H1 (cell line): ENCODE measurements around the gene ASPN. TPM values are rescaled to one million over a fixed set of nuclear protein-coding genes. Genes with fewer than 3 reads are reported as not detected.

ENCODE experiments used
- CTCF ChIA-PET: fragments of 300-600 bp; sonication (Branson Sonifier 250); formaldehyde crosslinking; loops from one replicate; lab custom pipeline; 2021; ENCODE audit not compliant: partially characterized antibody; lab: Charles Lee
- POLR2A ChIA-PET: fragments of 300-600 bp; sonication (Branson Sonifier 250); formaldehyde crosslinking; loops from one replicate; lab custom pipeline; 2021; ENCODE audit warnings: inconsistent platforms; ENCODE audit not compliant: partially characterized antibody; lab: Charles Lee
- DNase-seq, 2 experiments: peaks; one replicate each; pipeline versions ENCODE4 v3.0.0 to v3.0.0-alpha.2; 2010 to 2022; ENCODE audit warnings: low spot score in 2 of 2, low read depth in 1 of 2, mixed read lengths in 1 of 2
- FAIRE-seq: peaks from 2 replicates; lab custom pipeline; 2011; peaks lifted over from hg19 to GRCh38; lab: Jason Lieb, UNC
- H2AFZ ChIP-seq: 2 replicates; pipeline ENCODE4 v1.8.1; 2012; ENCODE audit warnings: low read length, inconsistent platforms
- H2AK5ac ChIP-seq: 2 replicates; pipeline ENCODE4 v1.6.1; 2013; ENCODE audit warnings: low read depth, low read length
- H2BK120ac ChIP-seq: replicated peaks from 2 replicates; pipeline ENCODE3; 2013; ENCODE audit warnings: low read depth, low read length, inconsistent platforms
- H2BK12ac ChIP-seq: 2 replicates; pipeline ENCODE4 v1.6.1; 2013; ENCODE audit warnings: low read depth, low read length
- H2BK15ac ChIP-seq: 2 replicates; pipeline ENCODE4 v1.6.1; 2013; ENCODE audit warnings: low read length
- H2BK20ac ChIP-seq: 2 replicates; pipeline ENCODE4 v1.6.1; 2013; ENCODE audit warnings: low read length
- H2BK5ac ChIP-seq: 2 replicates; pipeline ENCODE4 v1.6.1; 2013; ENCODE audit warnings: low read depth, low read length
- H3K14ac ChIP-seq: 2 replicates; pipeline ENCODE4 v1.6.1; 2013; ENCODE audit warnings: inconsistent platforms; ENCODE audit not compliant: insufficient read length
- H3K18ac ChIP-seq: 2 replicates; pipeline ENCODE4 v1.6.1; 2013; ENCODE audit warnings: low read length; ENCODE audit errors: extremely low read depth
- H3K23ac ChIP-seq: 2 replicates; pipeline ENCODE4 v1.6.1; 2013; ENCODE audit warnings: inconsistent platforms; ENCODE audit not compliant: insufficient read length
- H3K23me2 ChIP-seq: 2 replicates; pipeline ENCODE4 v1.6.1; 2013; ENCODE audit warnings: low read depth, low read length
- H3K27ac ChIP-seq: 2 replicates; pipeline ENCODE4 v1.6.1; 2011; ENCODE audit warnings: low read depth, low read length, inconsistent platforms
- H3K27me3 ChIP-seq, 4 experiments: replicated peaks in 1 of 4; 1 replicate in 1 of 4; 2 replicates in 3 of 4; pipeline versions ENCODE4 v1.6.1 to v1.8.1; 2011 to 2013; ENCODE audit warnings: low read length in 3 of 4, mild to moderate bottlenecking in 3 of 4, inconsistent platforms in 2 of 4, mixed read lengths in 2 of 4, moderate library complexity in 1 of 4; ENCODE audit not compliant: control insufficient read depth in 3 of 4, insufficient read depth in 3 of 4; ENCODE audit errors: extremely low read depth in 1 of 4
- H3K36me3 ChIP-seq, 4 experiments: 2 replicates each; pipeline versions ENCODE4 v1.6.1 to v1.8.1; 2011 to 2013; ENCODE audit warnings: mild to moderate bottlenecking in 4 of 4, low read length in 3 of 4, moderate library complexity in 2 of 4, control low read depth in 1 of 4, inconsistent platforms in 1 of 4; ENCODE audit not compliant: insufficient read depth in 4 of 4, control insufficient read depth in 2 of 4
- H3K4ac ChIP-seq: replicated peaks from 2 replicates; pipeline ENCODE3; 2013; ENCODE audit warnings: low read length, low read depth, mixed read lengths, inconsistent platforms; ENCODE audit not compliant: insufficient read length
- H3K4me1 ChIP-seq, 4 experiments: replicated peaks in 1 of 4; 1 replicate in 1 of 4; 2 replicates in 3 of 4; pipeline versions ENCODE4 v1.6.1 to v1.8.1; 2011 to 2013; ENCODE audit warnings: low read length in 3 of 4, inconsistent platforms in 2 of 4, mixed read lengths in 1 of 4; ENCODE audit not compliant: insufficient read depth in 4 of 4, control insufficient read depth in 3 of 4
- H3K4me2 ChIP-seq, 2 experiments: 2 replicates each; pipeline versions ENCODE4 v1.6.1 to v1.8.1; 2011 to 2013; ENCODE audit warnings: low read depth in 2 of 2, low read length in 2 of 2, control low read depth in 1 of 2, inconsistent platforms in 1 of 2, mild to moderate bottlenecking in 1 of 2; ENCODE audit not compliant: insufficient read depth in 1 of 2
- H3K4me3 ChIP-seq, 4 experiments: fragments of 200-600, 300-600 bp in 1 of 4; sonication (generic), shearing (Covaris generic), sonication (Bioruptor Twin) in 1 of 4; 2 replicates each; pipeline versions ENCODE4 v1.5.1 to v1.8.1; 2011 to 2016; ENCODE audit warnings: low read length in 4 of 4, low read depth in 3 of 4, control low read depth in 2 of 4, inconsistent platforms in 2 of 4, mild to moderate bottlenecking in 2 of 4, mixed read lengths in 1 of 4, moderate library complexity in 1 of 4; ENCODE audit not compliant: insufficient read depth in 2 of 4; ENCODE audit errors: extremely low read depth in 1 of 4
- H3K56ac ChIP-seq: replicated peaks from 2 replicates; pipeline ENCODE3; 2013; ENCODE audit warnings: low read depth, mild to moderate bottlenecking, mixed read lengths, low read length, inconsistent platforms; ENCODE audit not compliant: insufficient read length
- H3K79me1 ChIP-seq: 2 replicates; pipeline ENCODE4 v1.6.1; 2013; ENCODE audit warnings: low read depth, low read length, control low read depth
- H3K79me2 ChIP-seq, 2 experiments: 2 replicates each; pipeline versions ENCODE4 v1.6.1 to v1.8.1; 2012 to 2013; ENCODE audit warnings: low read length in 2 of 2, mild to moderate bottlenecking in 2 of 2, inconsistent platforms in 1 of 2; ENCODE audit not compliant: insufficient read depth in 2 of 2, control insufficient read depth in 1 of 2
- H3K9ac ChIP-seq, 4 experiments: replicated peaks in 1 of 4; 1 replicate in 1 of 4; 2 replicates in 3 of 4; pipeline versions ENCODE4 v1.6.1 to v1.8.1; 2011 to 2013; ENCODE audit warnings: low read depth in 3 of 4, low read length in 3 of 4, control low read depth in 2 of 4, mild to moderate bottlenecking in 2 of 4, moderate library complexity in 2 of 4, inconsistent platforms in 1 of 4; ENCODE audit errors: extremely low read depth in 1 of 4
- H3K9me3 ChIP-seq, 2 experiments: 2 replicates each; pipeline versions ENCODE4 v1.6.1 to v1.8.1; 2012 to 2013; ENCODE audit warnings: mild to moderate bottlenecking in 2 of 2, moderate library complexity in 2 of 2, control low read depth in 1 of 2, inconsistent platforms in 1 of 2, low read depth in 1 of 2, low read length in 1 of 2, mixed read lengths in 1 of 2; ENCODE audit not compliant: insufficient read depth in 2 of 2
- H4K20me1 ChIP-seq, 2 experiments: replicated peaks in 1 of 2; 2 replicates each; pipeline versions ENCODE3 to v1.8.1; 2011 to 2013; ENCODE audit warnings: inconsistent platforms in 2 of 2, low read length in 2 of 2, mild to moderate bottlenecking in 1 of 2; ENCODE audit not compliant: insufficient read depth in 2 of 2, control insufficient read depth in 1 of 2
- H4K5ac ChIP-seq: 2 replicates; pipeline ENCODE4 v1.6.1; 2013; ENCODE audit warnings: low read length, low read depth, mixed read lengths, inconsistent platforms; ENCODE audit not compliant: insufficient read length
- H4K8ac ChIP-seq: 2 replicates; pipeline ENCODE4 v1.8.0; 2013; ENCODE audit warnings: mild to moderate bottlenecking, moderate library complexity, low read length, inconsistent platforms; ENCODE audit not compliant: insufficient read depth; ENCODE audit errors: extremely low read depth
- H4K91ac ChIP-seq: replicated peaks from 2 replicates; pipeline ENCODE3; 2013; ENCODE audit warnings: low read length, mixed read lengths, inconsistent platforms; ENCODE audit not compliant: insufficient read length
- BRCA1 ChIP-seq: IDR thresholded peaks from 2 replicates; pipeline ENCODE4 v1.6.1; 2012; ENCODE audit warnings: low read depth, low read length, improper control_type of control experiment
- HDAC2 ChIP-seq, 2 experiments: fragments of 300-600 bp in 1 of 2; sonication (generic) in 1 of 2; IDR thresholded peaks; 2 replicates each; pipeline ENCODE4 v1.6.1; 2011 to 2012; ENCODE audit warnings: low read depth in 2 of 2, low read length in 2 of 2, mild to moderate bottlenecking in 2 of 2, moderate library complexity in 2 of 2, borderline replicate concordance in 1 of 2, inconsistent platforms in 1 of 2
- TAF1 ChIP-seq: IDR thresholded peaks from 2 replicates; pipeline ENCODE4 v1.6.1; 2011; ENCODE audit warnings: mild to moderate bottlenecking, low read depth, low read length
- TBP ChIP-seq: IDR thresholded peaks from 2 replicates; pipeline ENCODE4 v1.6.1; 2011; ENCODE audit warnings: low read depth, low read length, improper control_type of control experiment
- TCF12 ChIP-seq: IDR thresholded peaks from 2 replicates; pipeline ENCODE4 v1.6.1; 2011; ENCODE audit warnings: low read depth, mild to moderate bottlenecking, low read length
- WGBS, 2 experiments: shearing (Covaris generic) in 1 of 2; methylation state at CpG; one replicate each; pipeline versions ENCODE4 v1.1.6 to v1.1.7; 2013 to 2015; ENCODE audit warnings: low lambda C conversion rate in 2 of 2, mixed read lengths in 2 of 2, inconsistent platforms in 1 of 2, low coverage in 1 of 2, missing lambda C conversion rate in 1 of 2; ENCODE audit not compliant: insufficient replicate concordance in 2 of 2, insufficient coverage in 1 of 2, insufficient read length in 1 of 2; ENCODE audit errors: extremely low coverage in 1 of 2, missing lambda C conversion rate in 1 of 2; 5-methylcytosine and 5-hydroxymethylcytosine counted together
- polyA plus RNA-seq, 7 experiments: library from polyadenylated mRNA; depleted of rRNA in 3 of 7; stranded (reverse) in 5 of 7; unstranded in 2 of 7; fragments of >200 nt in 5 of 7; fragments of 200-250 nt in 2 of 7; gene quantifications; 1 replicate in 5 of 7; 2 replicates in 1 of 7; 4 replicates in 1 of 7; pipeline versions ENCODE4 v1.2.1 to v1.2.3, GENCODE V29; 2011 to 2013; ENCODE audit warnings: missing spikeins in 2 of 7, mixed read lengths in 2 of 7
- total RNA-seq: library from RNA; stranded (reverse); fragmentation: NEBNext Ultra II Directional; extraction: Animal tissue kit (Norgen Biotek cat#: 25700); gene quantifications from 2 replicates; pipeline ENCODE4 v1.2.1, GENCODE V29; 2021
- TF ChIP-seq, protein P1 (sequence below), 3 experiments: IDR thresholded peaks; 1 replicate in 2 of 3; 2 replicates in 1 of 3; pipeline versions ENCODE4 v1.5.1 to v1.6.1; 2011; ENCODE audit warnings: low read length in 3 of 3, mild to moderate bottlenecking in 3 of 3, inconsistent platforms in 2 of 3, low read depth in 1 of 3, moderate library complexity in 1 of 3; ENCODE audit not compliant: insufficient read depth in 1 of 3; ENCODE audit errors: control extremely low read depth in 1 of 3
- TF ChIP-seq, protein P2 (sequence below): IDR thresholded peaks from 2 replicates; pipeline ENCODE4 v1.6.1; 2012; ENCODE audit warnings: inconsistent platforms
- TF ChIP-seq, protein P3 (sequence below): IDR thresholded peaks from 2 replicates; pipeline ENCODE4 v1.6.1; 2012; ENCODE audit warnings: inconsistent platforms

ASPN gene
- total and polyA plus RNA-seq, 2 of the 8 experiments (the other 6 are each of a cell fraction or from before 2014, with no cell fraction given), result not detected

DNA sequence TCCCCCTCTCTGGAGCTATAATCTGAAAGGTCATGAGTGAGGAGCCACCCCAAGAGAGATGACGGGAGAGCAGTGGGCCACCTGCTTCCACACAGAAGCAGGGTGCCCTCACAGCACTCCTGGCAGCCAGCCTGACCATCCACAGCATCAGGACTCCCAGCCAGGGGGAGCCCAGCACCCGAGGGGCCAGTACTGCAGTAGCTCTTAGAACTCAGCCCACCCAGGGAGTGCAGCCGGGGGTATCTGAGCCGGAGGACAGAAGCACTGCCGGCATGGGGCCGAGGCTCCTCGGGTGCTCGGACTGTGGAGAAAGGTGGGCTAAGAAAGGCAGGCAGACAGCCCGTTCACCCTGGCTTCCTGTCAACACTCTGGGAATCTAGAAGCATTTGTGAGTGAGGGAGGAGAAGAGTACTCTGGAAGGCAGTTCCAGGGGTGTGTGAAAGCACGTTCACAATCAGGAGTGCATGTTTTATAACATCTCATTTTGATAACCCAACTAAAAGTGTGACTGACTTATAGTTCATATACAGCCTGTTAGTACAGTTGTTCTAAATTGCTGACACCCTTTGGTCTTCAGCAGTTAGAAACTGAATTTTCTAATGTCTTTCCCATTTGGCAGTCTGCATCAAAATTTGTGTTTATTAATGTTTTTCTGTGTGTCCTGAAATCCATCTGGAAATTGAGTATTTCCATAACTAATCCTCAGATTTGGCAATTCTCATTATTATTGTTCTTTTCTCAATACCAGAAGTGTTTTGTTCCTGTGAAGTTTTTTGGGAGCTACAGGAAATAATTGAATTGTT is 25.9 kb upstream of the ASPN start:
- H3K18ac ChIP-seq, result no peak overlapping the region
- H3K4ac ChIP-seq, result no peak overlapping the region
- H3K4me3 ChIP-seq, result no peak overlapping the region
- POLR2A ChIA-PET, result no interaction called here
- no peak overlapping the region for H3K14ac ChIP-seq
- no peak overlapping the region for H3K23ac ChIP-seq
- no peak overlapping the region for H2BK15ac ChIP-seq
- no peaks in the 10 kb centered on the region for H3K79me2 ChIP-seq
- no peaks in the 10 kb centered on the region for H4K20me1 ChIP-seq
- no peaks in the 10 kb centered on the region for H3K27me3 ChIP-seq
- H3K36me3 ChIP-seq, result no peaks in the 10 kb centered on the region
- H4K91ac ChIP-seq, result no peak overlapping the region
- H2BK12ac ChIP-seq, result 0 out of 2 replicates have a peak overlapping the region, but pooled peaks have one; percentile 6
- no peak overlapping the region for H3K4me2 ChIP-seq
- no peaks in the 10 kb centered on the region for H3K23me2 ChIP-seq
- H2BK5ac ChIP-seq, result no peak overlapping the region
- no peak overlapping the region for H3K56ac ChIP-seq
- no peaks in the 10 kb centered on the region for H3K79me1 ChIP-seq
- no peak overlapping the region for H2AK5ac ChIP-seq
- WGBS, 2 experiments, result 85% methylated on average over 10 of the region's 10 CpGs; no CpG with 5 or more reads in 1 of the 2 experiments
- DNase-seq (no peak), FAIRE-seq (no peak)
- H4K8ac ChIP-seq, result no peak overlapping the region; the same call in 1 of the 2 replicates
- no peak overlapping the region for H2BK20ac ChIP-seq
- peaks cover 2 to 3% (median 2%) of the 10 kb centered on the region in 4 experiments; a peak in 5 of 7 replicates for H3K4me1 ChIP-seq
- H3K9me3 ChIP-seq, result no peaks in the 10 kb centered on the region
- CTCF ChIA-PET, result interaction anchor here (0.7 to 1.3 kb wide), 5 partner anchors 11 to 126 kb away, joined by 3 to 4 read pairs (median 3); partner anchors contain the start of gene ECM2
- H3K27ac ChIP-seq, result no peak overlapping the region
- TF ChIP-seq TBP, result no peak
- TF ChIP-seq, protein P1, sequence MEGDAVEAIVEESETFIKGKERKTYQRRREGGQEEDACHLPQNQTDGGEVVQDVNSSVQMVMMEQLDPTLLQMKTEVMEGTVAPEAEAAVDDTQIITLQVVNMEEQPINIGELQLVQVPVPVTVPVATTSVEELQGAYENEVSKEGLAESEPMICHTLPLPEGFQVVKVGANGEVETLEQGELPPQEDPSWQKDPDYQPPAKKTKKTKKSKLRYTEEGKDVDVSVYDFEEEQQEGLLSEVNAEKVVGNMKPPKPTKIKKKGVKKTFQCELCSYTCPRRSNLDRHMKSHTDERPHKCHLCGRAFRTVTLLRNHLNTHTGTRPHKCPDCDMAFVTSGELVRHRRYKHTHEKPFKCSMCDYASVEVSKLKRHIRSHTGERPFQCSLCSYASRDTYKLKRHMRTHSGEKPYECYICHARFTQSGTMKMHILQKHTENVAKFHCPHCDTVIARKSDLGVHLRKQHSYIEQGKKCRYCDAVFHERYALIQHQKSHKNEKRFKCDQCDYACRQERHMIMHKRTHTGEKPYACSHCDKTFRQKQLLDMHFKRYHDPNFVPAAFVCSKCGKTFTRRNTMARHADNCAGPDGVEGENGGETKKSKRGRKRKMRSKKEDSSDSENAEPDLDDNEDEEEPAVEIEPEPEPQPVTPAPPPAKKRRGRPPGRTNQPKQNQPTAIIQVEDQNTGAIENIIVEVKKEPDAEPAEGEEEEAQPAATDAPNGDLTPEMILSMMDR (IDR thresholded peaks at IDR 0.05; ENCODE audit: control extremely low read depth in 1 of 3, insufficient read depth in 1 of 3, low read depth in 1 of 3, low read length in 3 of 3), result no peak
- TF ChIP-seq, protein P2, sequence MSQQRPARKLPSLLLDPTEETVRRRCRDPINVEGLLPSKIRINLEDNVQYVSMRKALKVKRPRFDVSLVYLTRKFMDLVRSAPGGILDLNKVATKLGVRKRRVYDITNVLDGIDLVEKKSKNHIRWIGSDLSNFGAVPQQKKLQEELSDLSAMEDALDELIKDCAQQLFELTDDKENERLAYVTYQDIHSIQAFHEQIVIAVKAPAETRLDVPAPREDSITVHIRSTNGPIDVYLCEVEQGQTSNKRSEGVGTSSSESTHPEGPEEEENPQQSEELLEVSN, result no peak
- no peak for TF ChIP-seq HDAC2 (IDR thresholded peaks at IDR 0.05; ENCODE audit: borderline replicate concordance in 1 of 2, low read depth in 2 of 2, low read length in 2 of 2)
- TF ChIP-seq, protein P3, sequence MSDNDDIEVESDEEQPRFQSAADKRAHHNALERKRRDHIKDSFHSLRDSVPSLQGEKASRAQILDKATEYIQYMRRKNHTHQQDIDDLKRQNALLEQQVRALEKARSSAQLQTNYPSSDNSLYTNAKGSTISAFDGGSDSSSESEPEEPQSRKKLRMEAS, result no peak
- TF ChIP-seq TAF1, result no peak
- TF ChIP-seq BRCA1, result no peak
- no peak for TF ChIP-seq TCF12
- H4K5ac ChIP-seq, result no peak overlapping the region
- H3K9ac ChIP-seq, result no peak overlapping the region
- H2AFZ ChIP-seq, result no peak overlapping the region
- no peak overlapping the region for H2BK120ac ChIP-seq
